Esophagus muscularis mucosa (tissue), 3 donors: ENCODE results near the gene CUL5.
"Not testable (repeated sequence)": the region's sequence is repeated elsewhere in the genome, so short reads cannot be mapped to it uniquely, and the experiment has no call there.

Experiments used
- CTCF ChIP-seq, 3 experiments: fragments of 200-600 bp in 2 of 3; fragments of 450-650 bp in 1 of 3; sonication (generic) in 2 of 3; IDR thresholded peaks; one replicate each; pipeline ENCODE4 v1.5.1; 2017 to 2019; ENCODE audit warnings: antibody characterized with exemption in 3 of 3, mild to moderate bottlenecking in 2 of 3, moderate library complexity in 1 of 3
- EP300 ChIP-seq: sonication (generic); formaldehyde crosslinking; IDR thresholded peaks from one replicate; pipeline ENCODE4 v1.6.1; 2017; ENCODE audit warnings: antibody characterized with exemption

DNA sequence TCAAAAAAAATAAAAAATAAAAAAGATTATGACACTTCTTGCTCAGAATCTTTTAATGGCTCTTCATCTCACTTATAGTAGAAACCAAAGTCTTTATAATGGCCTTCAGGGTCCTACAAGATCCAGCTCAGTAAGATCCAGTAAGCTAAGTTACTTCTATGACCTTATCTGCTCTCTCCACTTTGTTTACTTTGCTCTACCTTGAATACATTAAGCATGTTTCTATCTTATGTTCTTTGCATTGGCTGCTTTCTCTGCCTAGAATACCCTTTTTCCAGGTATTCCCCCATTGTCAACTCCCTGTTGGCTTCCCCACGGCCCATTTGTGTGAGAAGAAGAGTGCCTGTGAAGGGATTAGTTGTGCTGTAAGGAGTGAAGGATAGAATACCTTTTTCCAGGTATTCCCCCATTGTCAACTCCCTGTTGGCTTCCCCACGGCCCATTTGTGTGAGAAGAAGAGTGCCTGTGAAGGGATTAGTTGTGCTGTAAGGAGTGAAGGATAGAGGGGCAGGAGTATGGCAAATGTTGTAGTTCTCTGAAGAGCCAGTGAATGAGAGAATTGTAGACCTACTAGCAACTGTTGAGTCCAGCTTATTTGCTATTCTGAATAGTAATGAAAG lies 20.2 kb downstream of the CUL5 start:
- not testable (repeated sequence) for TF ChIP-seq CTCF (IDR thresholded peaks at IDR 0.05); EP300
